SK-N-SH (cell line): Measurements from ENCODE around the gene CUL3. TPM values are rescaled to one million over a fixed set of nuclear protein-coding genes. Genes with fewer than 3 reads are reported as not detected.

Experiments used
- CTCF ChIA-PET: fragments of 300-600, 350-600 bp; formaldehyde crosslinking; extraction: SDS; loops from one replicate; lab custom pipeline; 2021; lab: Yijun Ruan, JAX
- POLR2A ChIA-PET: fragments of 350-600 bp; sonication (Branson Sonifier 250); formaldehyde crosslinking; extraction: SDS; loops from one replicate; lab custom pipeline; 2020; ENCODE audit warnings: antibody characterized with exemption, inconsistent platforms; lab: Yijun Ruan, JAX
- DNase-seq: peaks from one replicate; pipeline ENCODE4 v3.0.0; 2012
- H2AFZ ChIP-seq: fragments of 200-600 bp; sonication (generic); 2 replicates; pipeline ENCODE4 v1.8.1; 2016; ENCODE audit warnings: antibody characterized with exemption, mild to moderate bottlenecking, low read depth
- H3F3A ChIP-seq: fragments of 200-600 bp; sonication (generic); replicated peaks from 2 replicates; pipeline ENCODE3; 2016; ENCODE audit warnings: antibody characterized with exemption, mild to moderate bottlenecking; ENCODE audit not compliant: insufficient read depth
- H3K27ac ChIP-seq, 2 experiments: fragments of 200-500 bp in 1 of 2; fragments of 200-600 bp in 1 of 2; sonication (Bioruptor generic) in 1 of 2; sonication (generic), shearing (Covaris generic) in 1 of 2; 2 replicates each; pipeline versions ENCODE4 v1.5.1 to v1.6.1; 2014 to 2016; ENCODE audit warnings: low read depth in 2 of 2, inconsistent platforms in 1 of 2, low read length in 1 of 2, mild to moderate bottlenecking in 1 of 2, mixed read lengths in 1 of 2
- H3K27me3 ChIP-seq: fragments of 200-600 bp; sonication (generic), shearing (Covaris generic); 2 replicates; pipeline ENCODE4 v1.6.1; 2016; ENCODE audit warnings: mixed run types; ENCODE audit not compliant: insufficient read depth
- H3K36me3 ChIP-seq, 2 experiments: fragments of 200-500 bp in 1 of 2; fragments of 200-600 bp in 1 of 2; sonication (Bioruptor generic) in 1 of 2; sonication (generic) in 1 of 2; replicated peaks in 1 of 2; 2 replicates each; pipeline versions ENCODE3 to v1.5.1; 2014 to 2016; ENCODE audit warnings: low read length in 1 of 2, mild to moderate bottlenecking in 1 of 2; ENCODE audit not compliant: insufficient read depth in 2 of 2, control insufficient read depth in 1 of 2
- H3K4me1 ChIP-seq, 2 experiments: fragments of 200-500 bp in 1 of 2; fragments of 200-600 bp in 1 of 2; sonication (Bioruptor generic) in 1 of 2; sonication (generic), shearing (Covaris generic) in 1 of 2; 2 replicates each; pipeline versions ENCODE4 v1.5.1 to v1.6.1; 2014 to 2016; ENCODE audit warnings: low read depth in 1 of 2, low read length in 1 of 2, mixed run types in 1 of 2; ENCODE audit not compliant: insufficient read depth in 2 of 2, control insufficient read depth in 1 of 2
- H3K4me2 ChIP-seq: fragments of 200-600 bp; sonication (generic), shearing (Covaris generic); 2 replicates; pipeline ENCODE4 v1.6.1; 2017; ENCODE audit warnings: mixed run types
- H3K4me3 ChIP-seq, 2 experiments: fragments of 200-500 bp in 1 of 2; fragments of 200-600 bp in 1 of 2; sonication (Bioruptor generic) in 1 of 2; sonication (generic), shearing (Covaris generic) in 1 of 2; 2 replicates each; pipeline versions ENCODE4 v1.5.1 to v1.8.1; 2014 to 2016; ENCODE audit warnings: low read depth in 2 of 2, inconsistent platforms in 1 of 2, low read length in 1 of 2, mild to moderate bottlenecking in 1 of 2, mixed read lengths in 1 of 2, moderate library complexity in 1 of 2
- H3K79me2 ChIP-seq: fragments of 200-600 bp; sonication (generic); 2 replicates; pipeline ENCODE4 v1.8.1; 2017; ENCODE audit warnings: mild to moderate bottlenecking; ENCODE audit not compliant: insufficient read depth
- H3K9ac ChIP-seq: fragments of 200-600 bp; sonication (generic); 2 replicates; pipeline ENCODE4 v1.6.1; 2017; ENCODE audit warnings: mixed run types
- H3K9me2 ChIP-seq: fragments of 200-600 bp; sonication (generic); 2 replicates; pipeline ENCODE4 v1.6.1; 2017; ENCODE audit warnings: mixed run types
- H3K9me3 ChIP-seq: fragments of 200-600 bp; sonication (generic); 2 replicates; pipeline ENCODE4 v1.6.1; 2017; ENCODE audit warnings: mixed run types, mild to moderate bottlenecking, moderate library complexity
- H4K20me1 ChIP-seq: fragments of 200-600 bp; sonication (generic); 2 replicates; pipeline ENCODE4 v1.6.1; 2017; ENCODE audit warnings: mild to moderate bottlenecking, mixed run types; ENCODE audit not compliant: insufficient read depth
- CHD2 ChIP-seq: fragments of 150-350 bp; IDR thresholded peaks from 2 replicates; pipeline ENCODE4 v1.6.1; 2018; ENCODE audit warnings: low read length; ENCODE audit not compliant: partially characterized antibody
- ELF1 ChIP-seq: IDR thresholded peaks from 2 replicates; pipeline ENCODE4 v1.4.0; 2012
- EP300 ChIP-seq, 2 experiments: IDR thresholded peaks; 2 replicates each; pipeline versions ENCODE4 v1.4.0 to v1.6.1; 2012; ENCODE audit warnings: borderline replicate concordance in 1 of 2, low read depth in 1 of 2, low read length in 1 of 2
- FOSL2 ChIP-seq: IDR thresholded peaks from 2 replicates; pipeline ENCODE4 v1.4.0; 2012; ENCODE audit warnings: low read depth, mild to moderate bottlenecking, moderate library complexity, borderline replicate concordance
- FOXJ3 ChIP-seq: sonication (generic); formaldehyde crosslinking; IDR thresholded peaks from 2 replicates; pipeline ENCODE4 v1.5.1; 2020; ENCODE audit warnings: mild to moderate bottlenecking, missing genetic modification reagents
- FOXM1 ChIP-seq: IDR thresholded peaks from 2 replicates; pipeline ENCODE4 v1.4.0; 2012; ENCODE audit warnings: low read depth, mild to moderate bottlenecking
- GABPA ChIP-seq: IDR thresholded peaks from 2 replicates; pipeline ENCODE4 v1.4.0; 2012; ENCODE audit warnings: low read depth, mild to moderate bottlenecking
- MAX ChIP-seq: IDR thresholded peaks from 2 replicates; pipeline ENCODE4 v1.4.0; 2012; ENCODE audit warnings: low read depth
- MXI1 ChIP-seq: IDR thresholded peaks from 2 replicates; pipeline ENCODE4 v1.6.1; 2012; ENCODE audit warnings: mild to moderate bottlenecking, low read depth, low read length, improper control_type of control experiment
- NRF1 ChIP-seq: IDR thresholded peaks from 2 replicates; pipeline ENCODE4 v1.6.1; 2012; ENCODE audit warnings: low read depth, mild to moderate bottlenecking, low read length
- POLR2AphosphoS5 ChIP-seq: IDR thresholded peaks from 2 replicates; pipeline ENCODE4 v1.6.1; 2012; ENCODE audit warnings: low read depth, low read length
- RAD21 ChIP-seq: IDR thresholded peaks from 2 replicates; pipeline ENCODE4 v1.6.1; 2012; ENCODE audit warnings: mild to moderate bottlenecking, low read length
- RCOR1 ChIP-seq: fragments of 150-350 bp; IDR thresholded peaks from 2 replicates; pipeline ENCODE4 v1.6.1; 2017; ENCODE audit warnings: antibody characterized with exemption, low read length
- RXRA ChIP-seq: IDR thresholded peaks from 2 replicates; pipeline ENCODE4 v1.4.0; 2012; ENCODE audit warnings: low read depth, mild to moderate bottlenecking, borderline replicate concordance
- TCF12 ChIP-seq: IDR thresholded peaks from 2 replicates; pipeline ENCODE4 v1.4.0; 2012
- USF1 ChIP-seq: IDR thresholded peaks from 2 replicates; pipeline ENCODE4 v1.4.0; 2012; ENCODE audit warnings: low read depth, borderline replicate concordance
- ZBTB33 ChIP-seq: IDR thresholded peaks from 2 replicates; pipeline ENCODE4 v1.4.0; 2012; ENCODE audit warnings: low read depth, borderline replicate concordance
- WGBS: methylation state at CpG from one replicate; pipeline ENCODE4 v1.1.6; 2017; ENCODE audit warnings: low lambda C conversion rate; 5-methylcytosine and 5-hydroxymethylcytosine counted together
- polyA plus RNA-seq, 3 experiments: library from polyadenylated mRNA; depleted of rRNA; stranded (reverse); fragments of >200 nt; gene quantifications; 2 replicates each; pipeline ENCODE4 v1.2.3, GENCODE V29; 2012
- TF ChIP-seq, protein P1 (sequence below): fragments of 200-600 bp; sonication (generic); IDR thresholded peaks from 2 replicates; pipeline ENCODE4 v1.6.1; 2017; ENCODE audit warnings: antibody characterized with exemption, mild to moderate bottlenecking, moderate library complexity
- TF ChIP-seq, protein P2 (sequence below): fragments of 150-350 bp; IDR thresholded peaks from 2 replicates; pipeline ENCODE4 v1.6.1; 2017; ENCODE audit warnings: antibody characterized with exemption, low read length, low read depth, borderline replicate concordance

The CUL3 gene
- polyA plus RNA-seq, 1 of the 3 experiments (the other 2 are of a cell fraction), result 17.3 TPM

DNA sequence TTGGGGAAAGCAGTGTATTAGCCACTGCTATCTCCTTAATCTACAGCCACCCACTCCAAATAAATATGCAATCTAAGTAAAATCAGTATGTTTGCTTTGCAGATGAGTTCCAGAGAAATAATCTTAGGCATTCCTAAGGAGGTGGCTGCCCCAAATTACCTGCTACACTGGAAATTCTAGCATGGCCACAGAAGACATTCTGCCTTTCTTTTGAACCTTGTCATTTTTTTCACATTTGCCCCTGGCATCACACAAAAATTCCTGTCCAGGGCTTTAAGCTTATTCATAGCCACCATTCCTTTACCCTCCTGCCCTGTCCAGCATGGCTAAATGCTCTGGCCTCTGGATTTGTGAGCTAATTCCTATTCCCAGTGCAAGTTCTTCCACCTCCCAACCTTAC, 146.4 kb downstream of the CUL3 start:
- Histone ChIP-seq H3K27me3 (no peaks in the 10 kb centered on the region; the same call in 1 of the 2 replicates), H3K9me2 (no peaks in the 10 kb centered on the region), H3F3A (no peaks in the 10 kb centered on the region), H3K9me3 (no peaks in the 10 kb centered on the region), H3K36me3 (no peaks in the 10 kb centered on the region), H3K27ac (no peak overlapping the region), H3K4me2 (no peak overlapping the region)
- no peak for DNase-seq
- CTCF ChIA-PET, result no interaction called here
- TF ChIP-seq USF1 (no peak), GABPA (no peak), ZBTB33 (no peak), FOXJ3 (CRISPR knock-in tag) (no peak), MXI1 (no peak), POLR2AphosphoS5 (no peak), FOXM1 (no peak), RXRA (no peak), EP300 (IDR thresholded peaks at IDR 0.05; ENCODE audit: borderline replicate concordance in 1 of 2, low read depth in 1 of 2, low read length in 1 of 2) (no peak), MAX (no peak), ELF1 (no peak), RAD21 (no peak)
- TF ChIP-seq, protein P1, sequence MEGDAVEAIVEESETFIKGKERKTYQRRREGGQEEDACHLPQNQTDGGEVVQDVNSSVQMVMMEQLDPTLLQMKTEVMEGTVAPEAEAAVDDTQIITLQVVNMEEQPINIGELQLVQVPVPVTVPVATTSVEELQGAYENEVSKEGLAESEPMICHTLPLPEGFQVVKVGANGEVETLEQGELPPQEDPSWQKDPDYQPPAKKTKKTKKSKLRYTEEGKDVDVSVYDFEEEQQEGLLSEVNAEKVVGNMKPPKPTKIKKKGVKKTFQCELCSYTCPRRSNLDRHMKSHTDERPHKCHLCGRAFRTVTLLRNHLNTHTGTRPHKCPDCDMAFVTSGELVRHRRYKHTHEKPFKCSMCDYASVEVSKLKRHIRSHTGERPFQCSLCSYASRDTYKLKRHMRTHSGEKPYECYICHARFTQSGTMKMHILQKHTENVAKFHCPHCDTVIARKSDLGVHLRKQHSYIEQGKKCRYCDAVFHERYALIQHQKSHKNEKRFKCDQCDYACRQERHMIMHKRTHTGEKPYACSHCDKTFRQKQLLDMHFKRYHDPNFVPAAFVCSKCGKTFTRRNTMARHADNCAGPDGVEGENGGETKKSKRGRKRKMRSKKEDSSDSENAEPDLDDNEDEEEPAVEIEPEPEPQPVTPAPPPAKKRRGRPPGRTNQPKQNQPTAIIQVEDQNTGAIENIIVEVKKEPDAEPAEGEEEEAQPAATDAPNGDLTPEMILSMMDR, result no peak
- TF ChIP-seq, all 33 proteins: peak for 0
- H3K4me3 ChIP-seq, result no peak overlapping the region
- POLR2A ChIA-PET, result no interaction called here
- no peak overlapping the region for H2AFZ ChIP-seq
- H4K20me1 ChIP-seq, result no peaks in the 10 kb centered on the region
- H3K79me2 ChIP-seq, result no peaks in the 10 kb centered on the region
- peaks cover 0 to 2% of the 10 kb centered on the region in 2 experiments; a peak in 1 of 4 replicates for H3K4me1 ChIP-seq
- H3K9ac ChIP-seq, result no peak overlapping the region

DNA sequence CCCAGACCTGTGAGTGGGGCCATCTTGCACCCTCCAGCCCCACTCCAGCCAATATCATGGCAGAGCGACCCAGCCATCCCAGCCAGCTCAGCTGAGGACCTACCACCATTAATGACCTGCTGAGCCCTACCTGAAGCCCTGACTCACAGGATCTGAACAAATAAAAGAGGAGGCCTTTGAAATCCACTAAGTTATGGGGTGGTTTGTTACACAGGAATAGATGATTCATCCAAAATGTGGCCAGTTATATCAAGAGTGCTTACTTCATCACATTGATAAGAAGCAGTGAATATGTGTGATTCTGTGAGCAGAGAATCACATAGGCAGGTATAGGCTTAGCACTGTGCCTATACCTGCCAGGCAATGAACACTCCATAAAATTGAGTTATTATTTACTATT, 148.5 kb downstream of the CUL3 start:
- Histone ChIP-seq H2AFZ (no peak overlapping the region), H4K20me1 (no peaks in the 10 kb centered on the region), H3F3A (no peaks in the 10 kb centered on the region), H3K79me2 (no peaks in the 10 kb centered on the region), H3K27me3 (no peaks in the 10 kb centered on the region; the same call in 1 of the 2 replicates), H3K27ac (no peak overlapping the region), H3K9ac (no peak overlapping the region), H3K9me3 (no peaks in the 10 kb centered on the region), H3K4me1 (no peaks in the 10 kb centered on the region), H3K36me3 (no peaks in the 10 kb centered on the region), H3K4me3 (no peak overlapping the region), H3K9me2 (no peaks in the 10 kb centered on the region), H3K4me2 (no peak overlapping the region)
- no peak for DNase-seq
- no CpG with 5 or more reads among the region's 1 CpG for WGBS
- CTCF ChIA-PET, result no interaction called here
- POLR2A ChIA-PET, result no interaction called here
- TF ChIP-seq, protein P1, result no peak
- TF ChIP-seq FOSL2 (no peak), MAX (no peak), ELF1 (no peak), TCF12 (no peak), USF1 (no peak), CHD2 (no peak), NRF1 (no peak), RCOR1 (no peak)
- TF ChIP-seq, protein P2, sequence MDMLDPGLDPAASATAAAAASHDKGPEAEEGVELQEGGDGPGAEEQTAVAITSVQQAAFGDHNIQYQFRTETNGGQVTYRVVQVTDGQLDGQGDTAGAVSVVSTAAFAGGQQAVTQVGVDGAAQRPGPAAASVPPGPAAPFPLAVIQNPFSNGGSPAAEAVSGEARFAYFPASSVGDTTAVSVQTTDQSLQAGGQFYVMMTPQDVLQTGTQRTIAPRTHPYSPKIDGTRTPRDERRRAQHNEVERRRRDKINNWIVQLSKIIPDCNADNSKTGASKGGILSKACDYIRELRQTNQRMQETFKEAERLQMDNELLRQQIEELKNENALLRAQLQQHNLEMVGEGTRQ, result no peak
